Stimulated activated CD4-positive, alpha-beta T cell treated with anti-CD3 and anti-CD28 coated beads, Interleukin-4, amount 100 ng/mL, for 4 hours (primary cell): ENCODE results near the gene DLD.
"Not testable (repeated sequence)": the region's sequence is repeated elsewhere in the genome, so short reads cannot be mapped to it uniquely, and the experiment has no call there.

Experiments
- DNase-seq, 2 experiments: peaks; one replicate each; pipeline ENCODE4 v3.0.0-alpha.2; 2020

DLD gene

DNA sequence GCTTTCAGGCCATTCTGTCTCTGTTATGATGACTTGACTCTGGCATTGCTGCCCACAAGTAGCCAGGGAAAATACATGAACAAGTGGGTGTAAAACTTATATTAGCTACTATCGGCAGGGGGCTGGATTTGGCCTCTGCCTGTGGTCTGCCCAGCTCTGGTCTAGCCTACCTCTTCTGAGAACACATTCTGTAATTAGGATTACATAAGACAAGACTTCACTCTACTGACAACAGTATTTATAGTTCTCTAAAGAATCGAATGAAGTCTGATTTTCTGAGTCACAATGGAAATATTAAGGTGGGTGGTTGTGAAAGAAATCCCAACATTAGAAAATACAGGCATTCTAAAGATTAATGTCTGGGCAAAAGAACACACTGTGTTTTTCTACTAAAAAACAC is 55.5 kb downstream of the DLD start:
- no peak for DNase-seq

DNA sequence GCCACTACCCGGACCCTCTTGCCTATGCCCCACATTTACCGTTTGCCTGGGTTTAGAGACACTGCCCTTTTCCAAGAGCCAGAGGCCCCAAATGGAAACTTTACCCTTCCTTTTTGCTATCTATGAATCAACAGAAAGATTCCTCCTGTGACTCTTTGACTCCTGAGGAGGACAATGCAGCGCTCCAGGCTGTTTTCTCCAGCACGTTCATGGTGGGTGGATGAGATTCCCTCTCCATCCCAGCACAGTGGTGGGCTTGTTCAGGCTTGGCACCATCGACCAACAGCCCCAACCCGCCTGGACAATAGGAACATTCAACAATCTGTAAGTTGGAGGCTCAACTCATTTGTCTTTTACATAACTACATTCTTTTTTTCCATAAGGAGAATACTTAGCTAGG is 55.9 kb downstream of the DLD start:
- no peak for DNase-seq

DNA sequence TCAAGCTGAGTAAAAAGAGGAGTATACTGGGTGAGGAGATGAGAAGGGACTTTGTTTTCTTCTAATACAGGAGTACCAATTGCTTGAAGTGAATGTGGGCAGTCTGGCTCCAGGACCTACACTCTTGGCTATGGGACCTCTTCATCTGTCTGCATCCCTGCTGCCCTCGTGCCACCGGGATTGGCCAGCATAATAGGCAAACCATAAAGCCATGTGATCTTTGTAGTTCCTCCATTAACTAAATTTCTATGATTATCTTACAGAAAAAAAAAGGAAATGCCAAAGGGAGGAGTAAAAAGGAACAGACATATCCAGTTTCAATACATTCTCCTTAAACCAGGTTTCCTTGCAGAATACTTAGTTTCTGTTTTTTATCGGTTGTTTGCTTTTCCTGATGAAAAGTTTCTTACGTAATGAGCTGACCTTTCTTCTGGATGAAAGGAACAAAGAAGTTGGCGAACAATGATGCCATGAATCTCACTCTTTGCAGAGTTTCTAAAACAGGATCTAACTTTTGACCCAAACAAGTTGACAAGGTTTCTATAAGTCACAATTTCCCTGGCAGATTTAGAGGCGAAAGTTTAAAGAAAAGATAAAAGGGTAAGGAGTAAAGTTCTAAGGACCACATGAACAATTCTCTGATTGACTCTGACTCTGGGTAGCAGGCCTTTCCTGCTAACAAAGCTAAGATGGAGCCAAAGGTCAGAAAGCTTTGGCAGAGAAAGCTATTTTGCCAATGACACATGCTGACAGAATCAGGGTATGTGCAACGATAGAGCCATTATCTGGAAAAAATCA is 57.9 kb downstream of the DLD start:
- no peak for DNase-seq

DNA sequence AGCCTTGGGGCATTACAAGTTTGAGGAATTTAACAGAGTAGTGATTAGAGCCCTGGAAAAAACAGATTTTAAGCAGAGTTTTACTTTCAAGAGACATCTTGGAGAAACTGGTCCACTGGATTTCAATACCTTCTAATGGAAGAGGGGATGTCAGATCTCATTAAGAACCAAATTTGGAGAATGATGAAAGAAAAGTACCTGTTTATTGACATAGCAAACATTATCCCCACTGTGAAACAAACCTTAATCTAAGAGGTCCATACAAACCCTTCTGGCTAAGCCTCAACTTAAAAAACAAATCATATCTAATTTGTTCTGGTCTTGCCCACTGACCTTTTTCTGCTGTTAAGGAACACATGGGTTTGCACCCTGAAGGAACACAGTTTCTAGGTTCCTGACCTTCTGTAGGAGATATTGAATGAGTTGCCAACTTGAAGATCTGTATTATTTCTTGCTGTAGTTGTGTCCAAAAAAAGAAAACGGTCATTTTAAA is 58.5 kb downstream of the DLD start:
- DNase-seq, result no peak

DNA sequence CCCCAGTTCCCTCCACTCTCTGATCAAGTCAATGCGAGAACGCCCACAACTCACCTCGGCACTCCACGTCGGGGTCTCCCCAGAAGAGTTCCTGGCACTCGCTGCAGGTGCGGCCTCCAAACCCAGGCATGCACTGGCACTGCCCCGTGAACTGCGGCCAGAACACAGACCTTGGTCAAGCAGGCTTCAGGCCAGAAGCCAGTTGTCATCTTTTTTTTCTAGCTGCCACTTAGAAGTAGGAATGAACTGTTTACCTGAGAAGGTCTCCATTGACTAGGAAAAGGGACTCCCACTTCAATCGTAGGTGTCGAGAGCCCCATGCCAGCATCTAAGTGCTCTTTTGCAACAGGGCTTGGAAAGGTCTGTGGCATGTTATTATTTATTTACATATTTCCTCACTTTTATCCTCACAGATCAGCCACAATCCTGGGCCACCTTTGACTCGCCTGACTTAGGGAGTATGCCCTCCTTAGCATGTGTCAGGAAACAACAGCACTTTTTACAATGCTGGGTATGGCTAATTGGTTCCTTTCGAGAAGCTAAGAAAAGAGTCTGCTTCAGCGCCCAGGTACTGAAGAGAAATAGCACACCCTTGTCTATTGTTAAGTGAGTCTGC is 60.3 kb downstream of the DLD start:
- no peak for DNase-seq

DNA sequence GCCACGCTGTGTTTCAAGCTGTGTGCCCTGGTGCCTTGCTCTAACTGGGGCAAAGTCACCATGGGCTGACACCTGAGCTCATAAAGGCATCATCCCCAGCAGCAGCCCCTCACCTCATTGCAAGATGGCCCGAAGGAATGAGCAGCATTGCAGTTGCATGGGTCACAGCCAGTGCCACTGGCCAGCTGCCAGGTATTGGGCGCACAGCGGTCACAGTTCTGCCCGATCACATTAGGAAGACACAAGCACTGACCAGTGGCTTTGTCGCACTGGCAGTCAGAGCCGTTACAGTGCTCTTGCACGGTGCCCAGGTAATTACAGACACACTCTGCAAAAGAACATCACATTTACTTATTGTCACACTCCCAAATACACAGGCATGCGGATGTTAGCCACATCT is 60.9 kb downstream of the DLD start:
- DNase-seq, result no peak

DNA sequence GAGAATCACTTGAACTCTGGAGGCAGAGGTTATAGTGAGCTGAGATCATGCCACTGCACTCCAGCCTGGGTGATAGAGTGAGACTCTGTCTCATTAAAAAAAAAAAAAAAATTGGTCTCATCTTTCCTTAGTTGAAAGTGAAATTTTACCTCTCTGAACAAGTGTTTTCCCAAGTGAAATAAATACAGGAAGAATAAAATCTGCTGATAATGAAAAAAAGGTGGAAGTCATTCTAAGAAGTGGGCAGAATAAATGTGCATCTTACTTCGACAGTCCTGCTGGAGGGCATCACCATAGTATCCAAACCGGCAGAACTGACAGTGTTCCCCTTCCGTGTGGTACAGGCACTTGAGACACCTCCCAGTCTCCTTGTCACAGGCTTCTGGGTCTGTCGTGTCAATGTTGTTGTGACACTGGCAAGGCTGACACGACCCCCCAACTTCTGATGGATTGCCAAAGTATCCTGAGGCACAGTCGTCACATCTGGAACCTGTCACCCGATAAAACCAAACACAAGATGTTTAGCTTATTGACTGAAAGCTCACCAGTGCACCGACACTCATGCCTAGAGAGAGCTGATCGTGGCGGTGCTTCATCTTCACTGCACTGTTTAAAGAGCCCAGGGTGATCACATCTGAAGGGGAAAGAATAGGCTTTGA is 62.4 kb downstream of the DLD start:
- no peak for DNase-seq

DNA sequence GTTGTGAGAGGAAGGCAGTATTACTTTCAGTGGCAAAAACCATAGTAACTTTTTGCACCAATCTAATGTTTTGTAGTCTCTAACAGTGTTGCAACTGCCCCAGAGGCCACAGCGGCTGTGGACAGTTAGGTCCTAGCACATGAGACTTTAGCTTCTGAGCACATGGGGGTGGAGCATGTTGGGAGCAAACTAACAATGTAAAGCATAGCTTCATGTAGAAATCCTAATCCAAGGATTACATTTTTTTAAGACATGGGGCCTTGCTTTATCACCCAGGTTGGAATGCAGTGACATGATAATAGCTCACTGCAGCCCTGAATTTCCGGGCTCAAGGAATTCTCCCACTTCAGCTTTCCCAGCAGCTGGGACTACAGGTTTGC is 62.9 kb downstream of the DLD start:
- DNase-seq, result no peak

DNA sequence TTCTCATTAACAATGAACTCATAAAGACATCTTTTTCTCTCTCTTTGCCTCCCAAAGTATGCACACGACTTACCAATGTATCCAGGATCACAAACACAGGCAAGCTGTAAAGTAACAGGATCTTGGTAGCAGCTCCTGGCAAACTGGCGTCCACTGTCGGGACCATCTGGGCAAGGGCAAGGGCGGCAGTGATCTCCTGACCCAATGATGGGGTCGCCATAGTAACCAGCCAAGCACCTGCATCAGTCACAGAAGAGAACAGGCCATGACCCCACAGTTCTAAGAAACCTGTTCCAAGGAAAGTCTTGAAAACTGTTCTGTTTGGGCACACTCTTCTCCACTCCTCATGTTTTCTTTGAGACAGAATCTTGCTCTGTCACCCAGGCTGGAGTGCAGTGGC is 64.4 kb downstream of the DLD start:
- no peak for DNase-seq

DNA sequence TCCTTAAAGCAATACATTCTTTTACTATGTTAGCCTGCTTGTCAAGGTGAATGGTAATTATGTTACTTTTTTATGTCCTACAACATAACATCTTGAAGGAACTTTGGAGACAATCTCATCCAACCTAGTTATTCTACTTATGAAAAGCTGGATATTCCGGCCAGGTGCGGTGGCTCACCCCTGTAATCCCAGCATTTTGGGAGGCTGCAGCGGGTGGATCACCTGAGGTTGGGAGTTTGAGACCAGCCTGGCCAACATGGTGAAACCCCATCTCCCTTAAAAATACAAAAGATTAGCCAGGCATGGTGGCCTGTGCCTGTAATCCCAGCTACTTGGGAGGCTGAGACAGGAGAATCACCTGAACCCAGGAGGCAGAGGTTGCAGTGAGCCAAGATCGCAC is 66.0 kb downstream of the DLD start:
- DNase-seq, result not testable (repeated sequence)

DNA sequence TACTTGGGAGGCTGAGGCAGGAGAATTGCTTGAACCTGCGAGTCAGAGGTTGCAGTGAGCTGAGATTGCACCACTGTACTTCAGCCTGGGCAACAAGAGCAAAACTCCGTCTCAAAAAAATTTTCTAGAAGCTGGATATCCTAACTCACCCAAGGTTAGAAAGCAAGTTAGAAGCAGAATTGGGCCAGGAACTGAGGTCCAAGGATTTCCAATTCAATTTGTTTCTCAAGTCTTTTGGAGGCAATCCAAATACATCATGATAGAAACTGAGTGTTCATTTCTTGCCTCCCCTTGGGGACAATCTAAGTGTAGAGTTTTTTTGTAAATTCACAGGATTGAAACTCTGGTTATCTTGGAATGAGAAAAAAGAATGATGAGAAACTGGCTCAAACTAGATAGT is 66.5 kb downstream of the DLD start:
- DNase-seq, result no peak

DNA sequence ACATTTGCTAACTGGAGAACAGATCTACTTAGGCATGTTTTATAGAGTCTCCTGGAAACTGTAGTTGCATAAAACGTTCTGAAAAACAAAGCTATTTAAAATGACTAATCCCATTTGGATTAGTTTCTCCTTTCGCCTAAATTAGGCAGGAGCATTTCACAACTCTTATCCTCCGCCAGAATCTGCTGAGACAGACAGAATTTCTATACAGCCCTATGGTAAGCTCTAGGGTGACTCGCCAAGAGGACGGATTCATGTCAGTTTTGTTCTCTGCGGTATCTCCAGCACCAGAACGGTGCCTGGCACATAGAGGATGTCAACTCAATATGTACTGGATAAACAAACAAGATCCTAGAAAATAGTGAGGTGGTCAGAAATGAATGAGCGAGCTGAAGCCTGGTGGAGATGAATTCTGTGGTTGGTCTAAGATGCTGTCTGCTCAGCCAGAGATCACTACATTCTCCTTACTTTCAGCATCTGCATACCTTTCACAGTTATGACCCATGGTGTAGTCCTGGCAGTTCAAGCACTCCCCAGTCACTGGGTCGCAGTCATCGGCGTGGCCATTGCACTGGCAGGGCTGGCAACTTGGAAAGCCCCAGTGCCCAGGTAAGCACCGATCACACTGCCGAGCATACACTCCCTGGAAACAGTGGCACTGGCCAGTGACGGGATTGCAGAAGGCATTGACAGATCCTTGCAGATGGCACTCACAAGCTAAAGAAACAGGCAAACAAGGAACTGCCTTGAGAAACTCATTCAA is 68.0 kb downstream of the DLD start:
- DNase-seq, result no peak

DNA sequence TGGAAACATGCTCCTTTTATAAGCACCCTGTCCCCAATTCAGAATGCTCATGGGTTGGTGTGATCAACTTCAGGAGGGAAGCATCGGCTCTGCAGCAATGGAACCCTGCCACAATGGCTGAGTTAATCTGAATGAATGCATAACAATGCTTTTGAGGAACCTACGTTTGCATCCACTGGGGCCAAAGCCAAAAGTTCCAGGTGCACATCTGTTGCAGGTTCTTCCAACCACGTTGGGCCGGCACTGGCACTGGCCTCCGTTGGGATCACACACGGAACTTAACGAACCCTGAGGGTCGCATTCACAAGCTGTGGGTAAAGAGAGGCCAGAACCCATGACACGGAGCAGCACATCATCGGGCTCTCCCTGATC is 68.5 kb downstream of the DLD start:
- DNase-seq, result no peak

DNA sequence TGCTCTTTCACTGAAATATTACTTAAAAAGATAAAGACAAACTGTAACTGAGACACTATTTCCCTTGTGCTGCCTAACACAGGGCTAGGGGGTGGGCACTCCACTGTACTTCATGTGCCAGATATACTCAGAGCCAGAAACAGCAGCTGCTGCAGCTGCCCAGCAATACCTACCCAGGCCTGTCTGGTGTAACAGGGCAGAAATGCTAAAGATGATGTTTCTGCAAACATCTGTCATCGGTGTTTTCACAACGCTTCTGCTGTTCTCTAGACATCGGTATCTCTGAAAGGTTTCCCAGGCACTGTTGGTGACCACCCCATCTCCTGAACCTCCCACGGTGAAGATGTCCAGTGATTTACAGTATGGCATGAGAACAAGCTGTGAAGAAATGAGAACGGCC is 69.3 kb downstream of the DLD start:
- no peak for DNase-seq

DNA sequence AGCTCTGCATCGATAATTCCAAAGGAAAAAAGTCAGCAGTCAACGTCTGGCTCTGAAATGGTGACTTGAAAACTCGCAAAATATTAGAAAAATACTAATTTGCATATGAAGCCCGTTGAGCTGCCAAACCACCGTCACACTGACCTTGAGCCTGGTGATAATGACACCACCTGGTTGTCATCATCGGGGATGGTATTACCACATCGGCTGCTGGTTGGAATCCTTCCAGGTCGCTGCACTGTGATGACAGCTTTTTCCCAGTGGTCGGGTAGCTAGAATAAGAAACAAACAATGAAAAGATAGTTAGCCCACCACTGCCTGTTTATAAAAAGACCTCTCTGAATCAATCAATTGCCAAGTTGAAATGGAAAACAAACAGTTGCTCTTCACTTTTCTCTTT is 70.4 kb downstream of the DLD start:
- no peak for DNase-seq

DNA sequence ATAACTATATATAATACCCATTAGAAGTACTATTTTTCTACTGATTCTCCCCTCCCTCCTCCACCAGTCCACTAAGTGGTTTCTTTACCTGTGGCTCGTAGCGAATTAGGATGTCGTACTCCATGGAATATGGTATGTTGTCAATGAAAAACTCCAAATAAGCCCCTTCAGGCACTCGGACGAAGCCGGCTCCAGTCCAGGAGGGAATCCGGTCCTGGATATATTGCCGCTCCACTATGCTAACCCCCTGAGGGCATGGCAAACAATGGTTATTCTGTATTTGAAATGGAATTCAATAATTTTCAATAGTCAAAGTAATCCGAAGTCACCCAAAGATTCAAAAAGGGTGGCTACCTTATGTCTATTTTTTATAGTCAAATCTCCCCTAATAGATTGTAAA is 71.8 kb downstream of the DLD start:
- DNase-seq, result no peak

DNA sequence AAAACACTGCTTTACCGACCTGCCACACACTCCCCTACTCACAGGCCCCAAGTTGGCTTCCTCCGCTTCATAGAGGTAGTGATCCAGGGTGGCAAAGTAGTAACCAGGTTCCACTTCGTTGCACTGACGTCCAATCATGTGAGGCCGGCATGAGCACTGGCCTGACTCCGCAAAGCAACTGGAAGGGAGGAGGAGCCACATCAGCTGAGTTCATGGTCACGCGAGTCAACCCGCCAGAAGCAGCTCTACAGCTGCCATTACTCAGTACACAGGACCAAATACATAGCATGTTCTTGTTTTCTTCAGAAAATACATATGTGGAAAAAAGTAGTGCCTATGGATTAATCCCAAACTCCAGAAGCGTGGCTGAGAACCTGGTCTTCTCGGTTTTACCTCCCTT is 73.5 kb downstream of the DLD start:
- no peak for DNase-seq

DNA sequence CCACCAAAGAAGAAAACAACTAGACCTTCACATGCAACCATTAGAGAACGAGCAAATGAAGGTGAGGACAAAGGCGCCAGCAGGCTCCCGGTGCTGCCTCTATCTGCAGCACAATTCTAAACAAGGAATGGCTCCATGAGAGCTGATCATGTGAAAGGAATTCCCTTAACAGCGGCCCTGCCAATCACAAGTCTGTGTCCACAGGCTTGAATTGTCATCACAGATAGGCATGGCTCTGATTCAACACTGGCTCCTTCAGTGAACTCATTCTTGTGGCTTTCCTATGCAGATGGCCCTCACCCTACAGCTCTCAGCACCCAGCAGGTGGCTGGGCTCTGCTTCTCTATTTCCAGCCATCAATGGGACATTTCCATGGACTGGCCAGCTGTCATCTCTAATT is 75.7 kb downstream of the DLD start:
- DNase-seq, result no peak

DNA sequence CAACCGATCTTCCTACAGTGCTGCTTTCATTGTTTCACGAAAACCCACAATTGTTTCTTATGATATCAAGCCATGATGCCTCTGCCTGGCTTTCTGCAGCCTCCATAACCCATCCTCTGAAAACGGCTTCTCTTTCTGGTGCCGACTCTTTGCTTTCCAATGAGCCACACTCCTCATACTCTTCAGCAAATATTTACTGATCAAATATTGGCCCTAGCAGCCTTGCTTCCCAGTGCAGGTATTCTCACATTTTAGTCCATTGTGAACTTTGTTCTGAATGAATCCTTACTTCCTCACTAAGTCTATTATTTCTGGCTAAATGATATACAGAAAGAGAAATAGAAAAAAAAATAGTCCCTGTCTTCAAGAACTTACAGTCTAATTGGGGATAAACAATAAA is 76.4 kb downstream of the DLD start:
- DNase-seq, result no peak

DNA sequence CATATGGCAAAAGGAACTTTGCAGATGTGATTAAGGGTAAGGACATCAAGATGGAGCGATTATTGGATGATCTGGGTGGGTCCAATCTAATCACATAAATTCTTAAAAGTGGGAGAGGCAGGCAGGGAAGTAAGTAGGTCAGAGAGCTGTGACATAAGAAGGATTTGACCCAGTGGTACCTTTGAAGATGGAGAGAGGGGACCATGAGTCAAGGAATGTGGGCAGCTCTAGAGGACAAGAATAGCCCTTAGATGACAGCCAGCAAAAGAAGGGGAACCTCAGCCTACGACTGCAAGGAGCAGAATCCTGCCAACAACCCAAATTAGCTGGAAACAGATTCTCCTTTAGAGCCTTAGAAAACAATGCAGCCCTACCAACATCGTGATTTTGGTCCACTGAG is 77.5 kb downstream of the DLD start:
- DNase-seq, result no peak

DNA sequence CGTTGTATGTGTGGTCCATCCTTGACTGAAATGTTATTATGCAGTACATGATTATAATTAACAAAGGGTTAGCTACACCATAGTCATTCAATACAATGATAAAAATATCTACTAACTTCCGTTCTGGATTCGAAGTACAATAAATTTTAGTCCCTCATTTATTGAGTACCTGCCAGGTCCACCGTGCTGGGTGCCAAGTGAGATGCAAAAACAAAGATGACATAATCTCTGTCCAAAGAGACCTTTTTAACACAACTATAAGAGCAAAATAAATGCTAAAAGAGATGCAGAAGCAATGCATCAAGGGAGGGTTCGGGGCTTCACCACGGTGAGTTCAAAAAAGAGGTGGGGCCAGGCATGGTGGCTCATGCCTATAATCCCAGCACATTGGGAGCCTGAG is 78.9 kb downstream of the DLD start:
- DNase-seq, result no peak
